GM21529 (cell line): ENCODE results near the gene TFF1.

Source experiments
- ATAC-seq: cut with Tn5 transposase; IDR thresholded peaks from one replicate; pipeline ENCODE4 v1.9.1; 2021; ENCODE audit not compliant: unreplicated experiment

The TFF1 gene

DNA sequence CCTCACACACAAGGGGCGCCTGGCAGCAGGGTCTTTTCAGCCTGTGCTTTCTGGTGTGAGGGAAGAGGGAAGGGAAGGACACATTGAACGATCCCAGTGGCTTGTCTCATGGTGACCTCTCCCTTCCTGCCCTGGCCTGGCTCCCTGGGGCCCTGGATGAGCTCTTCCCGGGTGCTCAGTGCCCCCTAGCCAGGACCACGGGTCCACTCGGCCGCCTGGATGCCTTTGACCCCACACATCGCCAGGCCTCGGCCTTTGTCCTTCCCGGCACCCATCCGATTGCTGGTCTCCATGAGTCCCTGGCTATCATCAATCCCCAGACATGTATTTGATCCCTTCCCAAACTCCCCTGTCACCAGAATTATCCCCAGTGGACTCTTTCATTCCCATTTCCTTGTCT lies 45.1 kb downstream of the TFF1 start:
- ATAC-seq = no peak

DNA sequence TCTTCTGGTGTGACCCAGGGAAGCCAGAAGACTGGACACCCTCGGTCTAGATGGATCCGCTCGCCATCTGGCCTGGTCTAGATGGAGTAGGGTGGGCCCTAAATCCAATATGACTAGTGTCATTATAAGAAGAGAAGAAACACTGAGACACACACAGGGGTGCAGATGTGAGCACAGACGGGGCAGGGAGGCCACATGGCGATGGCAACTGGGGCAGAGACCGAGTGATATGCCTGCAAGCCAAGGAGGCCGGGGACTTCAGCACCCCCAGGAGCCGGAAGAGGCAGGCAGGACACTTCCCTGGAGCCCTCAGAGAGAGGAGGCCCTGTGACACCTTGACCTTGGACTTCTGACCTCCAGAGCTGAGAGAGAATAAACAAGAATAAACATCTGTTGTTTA lies 45.5 kb downstream of the TFF1 start:
- ATAC-seq = no peak

DNA sequence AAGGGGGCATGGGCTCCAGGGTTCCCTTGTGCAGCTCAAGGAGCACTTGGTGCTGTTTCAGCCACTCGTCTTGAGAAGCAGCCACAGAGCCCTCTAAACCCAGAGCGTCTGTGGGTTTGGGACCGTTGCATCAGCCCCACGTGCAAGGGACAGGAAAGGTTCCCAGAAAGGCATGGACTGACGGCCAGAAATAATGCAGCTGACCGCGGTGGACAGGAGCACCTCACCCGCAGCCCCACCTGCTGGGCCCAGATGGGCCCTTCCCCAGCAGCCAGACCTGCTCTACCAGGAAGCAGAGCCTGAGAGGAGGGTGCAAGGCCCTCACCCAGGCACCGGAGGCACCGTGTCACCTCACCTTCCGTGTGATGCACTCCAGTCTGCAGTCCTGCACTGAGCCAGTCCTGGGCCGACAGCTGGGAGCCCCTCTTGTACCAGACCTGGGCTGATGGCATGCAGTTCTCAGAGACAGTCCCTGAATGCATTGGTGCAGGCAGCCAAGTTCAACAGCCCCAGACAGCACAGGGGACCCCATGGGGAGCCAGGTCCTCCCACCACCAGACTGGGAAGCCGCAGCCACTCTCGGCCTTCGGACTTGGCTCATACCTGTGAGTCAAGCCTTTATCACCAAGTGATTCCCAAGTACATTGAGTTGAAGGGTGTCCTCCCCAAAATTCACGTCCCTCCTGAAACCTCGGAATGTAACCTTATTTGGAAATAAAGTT lies 46.3 kb downstream of the TFF1 start:
- ATAC-seq = no peak

DNA sequence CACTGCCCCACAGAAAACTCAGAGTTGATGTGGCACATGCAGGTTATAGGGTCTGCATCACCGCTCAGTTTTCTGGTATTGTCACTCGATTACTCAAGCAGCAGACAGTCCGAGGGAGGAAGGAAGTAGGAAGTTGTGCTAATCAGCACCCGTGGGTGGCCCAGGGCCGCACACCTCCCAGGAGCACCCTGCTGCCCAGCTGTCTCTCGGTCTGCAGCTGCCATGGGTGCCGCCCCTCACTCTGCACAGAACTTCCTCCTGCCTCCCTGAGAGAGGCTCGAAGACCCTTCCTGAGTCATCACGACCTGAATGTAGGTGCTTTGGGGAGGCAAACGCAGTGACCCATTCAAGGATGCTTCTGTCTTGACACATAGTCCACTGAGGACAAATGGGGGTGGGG lies 47.0 kb downstream of the TFF1 start:
- ATAC-seq = no peak

DNA sequence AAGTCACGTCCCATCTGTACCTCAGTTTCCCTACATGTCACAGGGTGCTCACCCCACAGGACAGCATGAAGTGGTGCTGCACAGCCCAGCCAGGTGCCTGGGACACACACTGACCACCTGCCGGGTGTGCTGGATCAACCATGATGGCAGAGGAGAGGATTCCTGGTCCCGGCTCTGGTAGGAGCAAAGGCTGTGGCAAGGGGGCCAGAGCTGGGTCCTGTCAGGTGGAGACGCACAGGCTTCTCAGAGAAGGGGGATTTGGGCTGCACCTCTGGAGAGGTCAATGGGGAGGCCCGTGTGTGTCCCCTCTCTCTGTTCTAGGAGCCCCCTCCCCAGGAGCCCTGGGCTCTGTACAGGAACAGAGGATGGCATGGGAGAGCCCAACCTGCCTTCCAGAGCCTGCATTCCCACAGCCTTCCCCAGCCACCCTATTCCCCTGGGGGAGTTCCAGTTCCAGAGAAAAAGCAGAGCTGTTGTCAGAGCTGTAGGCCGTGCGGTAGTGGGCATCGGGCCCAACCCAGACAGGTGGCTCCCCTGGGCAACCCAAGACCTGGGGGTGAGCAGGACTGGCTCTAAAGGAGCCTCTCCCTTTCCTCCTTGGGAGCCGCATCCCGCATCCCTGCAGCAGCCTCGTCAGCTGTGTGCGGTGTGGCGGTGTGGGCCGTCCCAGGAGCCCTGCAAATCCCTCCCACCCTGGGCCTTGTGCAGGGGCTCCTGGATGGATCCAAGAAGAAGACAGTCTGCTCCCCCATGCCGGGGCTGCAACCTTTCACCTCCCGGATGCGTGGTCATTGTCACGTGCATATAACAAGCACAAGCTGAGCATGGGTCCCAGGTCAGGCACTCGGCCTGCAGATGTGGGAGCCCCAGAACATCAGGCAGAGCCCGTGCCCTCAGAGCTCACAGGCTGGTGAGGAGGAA lies 48.2 kb downstream of the TFF1 start:
- ATAC-seq = no peak

DNA sequence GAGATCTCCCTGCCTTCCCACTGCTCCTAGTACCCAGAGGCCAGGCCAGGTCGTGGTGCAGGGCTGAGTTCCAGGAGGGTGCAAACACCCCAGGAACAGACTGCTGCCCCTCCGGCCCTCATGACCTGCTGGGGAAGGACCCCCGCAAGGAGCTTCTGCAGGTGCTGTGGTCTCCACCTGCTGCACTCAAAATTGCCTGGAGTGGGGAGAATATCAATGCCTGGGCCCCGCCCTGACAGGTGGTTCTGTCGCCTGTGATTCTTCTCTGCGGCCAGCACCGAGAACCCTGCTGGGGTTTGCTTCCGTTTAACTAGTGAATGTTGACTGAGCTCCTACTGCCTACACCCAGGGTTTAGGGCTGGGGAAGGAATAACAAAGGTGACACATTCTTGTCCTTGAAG lies 49.0 kb downstream of the TFF1 start:
- no peak for ATAC-seq

DNA sequence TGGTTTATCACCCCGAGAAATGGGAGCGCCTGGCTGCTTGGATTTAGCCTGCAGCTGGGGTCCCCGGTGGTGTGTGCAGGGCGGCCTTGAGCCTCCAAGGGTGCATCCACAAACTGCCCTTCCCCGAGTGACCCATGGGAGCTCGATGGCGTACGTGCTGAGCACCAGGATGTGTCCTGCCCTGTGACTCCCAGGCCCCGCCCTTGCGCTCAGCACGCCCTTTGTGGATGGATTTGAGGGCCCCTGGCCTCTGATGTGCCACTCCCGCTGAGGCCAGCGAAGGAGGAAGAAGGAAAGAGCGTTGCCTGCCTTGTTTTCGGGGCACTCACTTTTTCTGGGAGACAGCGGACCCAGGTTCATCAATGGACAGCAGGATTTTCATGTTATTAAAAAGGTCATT lies 49.4 kb downstream of the TFF1 start:
- ATAC-seq = no peak

DNA sequence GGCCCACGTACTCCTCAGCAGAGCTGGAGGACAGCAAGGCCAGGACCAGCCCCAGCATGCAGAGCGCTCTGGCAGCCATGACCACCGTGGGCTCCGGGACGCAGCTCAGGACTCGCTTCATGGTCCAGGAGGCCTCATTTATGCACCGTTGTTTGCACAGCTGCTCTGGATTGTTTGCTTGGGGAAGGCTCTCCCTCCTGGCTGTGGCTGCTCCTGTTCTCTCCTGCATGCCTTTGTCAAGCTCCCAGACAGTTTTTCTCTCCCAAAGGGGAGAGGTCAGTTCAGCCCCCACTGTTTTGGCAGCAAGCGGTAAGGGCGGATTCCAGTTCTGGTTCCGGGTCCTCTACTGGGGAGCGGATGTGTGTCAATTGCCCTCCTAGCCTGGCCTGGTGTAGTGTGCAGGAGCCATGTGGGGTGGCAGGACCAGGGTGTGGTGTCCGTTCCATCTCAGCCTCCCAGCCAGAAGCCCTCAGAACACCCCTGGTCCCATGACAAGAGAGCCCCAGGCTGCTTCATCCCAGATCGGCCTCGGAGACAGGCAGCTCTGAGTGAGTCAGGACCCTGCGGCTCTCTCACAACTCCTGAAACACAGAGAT lies 50.9 kb downstream of the TFF1 start, which contains the start of gene TFF3:
Gene TFF3 (minus strand): TSS at position 114 of the 596 bp plus-strand sequence. CDS start 35 bp downstream, at position 79.
- ATAC-seq = no peak

DNA sequence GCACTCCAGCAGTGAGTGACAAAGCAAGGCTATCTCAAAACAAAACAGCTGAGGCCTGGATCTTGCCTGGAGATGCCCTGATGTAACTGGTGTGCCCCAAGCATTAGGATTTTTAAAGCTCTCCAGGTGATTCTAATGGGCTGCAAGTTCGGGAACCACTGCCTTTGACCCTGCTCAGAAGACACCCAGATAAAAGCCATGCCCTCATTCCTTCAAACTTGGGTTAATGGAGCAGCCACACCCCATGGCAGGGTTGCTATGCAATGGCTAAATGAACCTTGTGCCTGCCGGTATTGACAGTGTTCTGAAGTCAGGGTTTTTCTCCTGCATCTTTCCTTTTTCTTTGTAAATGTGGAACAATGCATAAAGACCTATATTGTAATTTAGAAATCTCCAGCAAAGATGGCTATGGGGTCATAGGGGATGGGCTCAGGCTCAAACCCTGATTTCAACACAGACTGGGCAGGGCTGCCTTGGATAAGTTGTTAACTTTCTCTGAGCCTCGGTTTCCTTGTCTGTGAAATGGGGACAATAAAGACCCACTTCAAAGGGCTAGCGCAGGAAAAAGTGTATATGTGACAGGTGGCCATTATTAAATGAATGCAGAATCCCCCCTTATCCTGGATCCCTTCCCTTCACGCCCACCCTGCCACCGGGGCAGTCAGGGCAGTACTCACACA lies 51.6 kb downstream of the TFF1 start:
- ATAC-seq = no peak

DNA sequence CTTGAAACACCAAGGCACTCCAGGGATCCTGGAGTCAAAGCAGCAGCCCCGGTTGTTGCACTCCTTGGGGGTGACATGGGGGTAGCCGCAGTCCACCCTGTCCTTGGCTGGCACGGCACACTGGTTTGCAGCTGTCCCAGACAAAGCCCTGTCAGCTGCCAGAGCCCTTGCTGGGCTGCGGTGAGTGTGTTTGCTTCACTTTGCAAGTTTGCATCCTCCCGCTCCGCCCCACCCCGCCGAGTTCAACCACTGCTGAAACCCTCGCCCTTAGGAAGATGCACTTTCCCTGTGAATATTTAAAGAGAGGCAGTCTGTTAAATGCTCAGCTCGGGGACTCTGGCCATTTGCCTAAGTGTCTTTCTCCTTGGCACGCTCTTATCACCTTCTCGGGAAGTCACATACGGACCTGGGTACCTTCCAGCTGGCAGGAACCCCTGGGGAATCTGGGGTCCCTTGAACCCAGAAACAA lies 52.8 kb downstream of the TFF1 start:
- ATAC-seq = no peak

DNA sequence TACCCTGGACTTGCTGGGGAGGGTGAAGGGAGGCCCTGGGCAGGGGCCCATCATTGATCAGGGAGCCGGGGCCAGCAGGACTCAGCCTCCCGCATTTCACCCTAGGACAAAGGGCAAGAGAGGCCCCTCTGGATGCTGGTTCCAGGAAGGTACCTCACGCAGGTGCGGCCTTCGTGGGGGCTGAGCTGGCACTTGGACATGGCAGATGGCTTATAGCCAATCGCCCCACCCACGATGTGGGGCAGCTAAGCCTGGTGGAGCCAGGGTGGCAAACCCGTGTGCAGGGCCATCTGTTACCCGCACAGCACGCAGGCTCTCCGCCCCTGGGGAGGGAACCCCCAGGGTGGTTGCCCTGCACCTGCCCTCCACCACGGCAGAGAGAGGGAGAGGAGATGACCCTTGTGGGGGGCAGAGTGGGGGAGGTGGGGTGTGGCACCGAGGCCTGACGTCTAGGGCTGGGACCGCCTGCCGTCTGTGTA lies 53.7 kb downstream of the TFF1 start:
- no peak for ATAC-seq
